HG03342 (cell line): ENCODE measurements around the gene PTEN.

Experiments used
- ATAC-seq: cut with Tn5 transposase; IDR thresholded peaks from one replicate; pipeline ENCODE4 v1.9.1; 2021; ENCODE audit warnings: mild to moderate bottlenecking, moderate library complexity; ENCODE audit not compliant: unreplicated experiment

Gene PTEN

GRCh38 chr10:87915989-87916388 is 52.6 kb downstream of the PTEN start:
- ATAC-seq, result no peak

GRCh38 chr10:87916515-87916914 is 53.1 kb downstream of the PTEN start:
- ATAC-seq, result no peak

GRCh38 chr10:87918254-87918859 is 54.9 kb downstream of the PTEN start:
- ATAC-seq, result no peak

- ATAC-seq, result no peak
Measured at GRCh38 chr10:87920538-87920937, 57.1 kb downstream of the PTEN start.

GRCh38 chr10:87921931-87922688 is 58.7 kb downstream of the PTEN start:
- no peak for ATAC-seq

GRCh38 chr10:87923233-87923632 is 59.8 kb downstream of the PTEN start:
- no peak for ATAC-seq

GRCh38 chr10:87925570-87925969 is 62.1 kb downstream of the PTEN start:
- ATAC-seq, result no peak

GRCh38 chr10:87927091-87927490 is 63.7 kb downstream of the PTEN start:
- ATAC-seq, result no peak

GRCh38 chr10:87928996-87929395 is 65.6 kb downstream of the PTEN start:
- no peak for ATAC-seq

GRCh38 chr10:87930141-87930540 is 66.7 kb downstream of the PTEN start:
- ATAC-seq, result no peak

GRCh38 chr10:87930934-87931835 is 67.8 kb downstream of the PTEN start:
- ATAC-seq, result no peak

GRCh38 chr10:87931836-87932230 is 68.4 kb downstream of the PTEN start:
- ATAC-seq, result no peak

- ATAC-seq, result no peak
Measured at GRCh38 chr10:87935290-87936141, 72.1 kb downstream of the PTEN start.

GRCh38 chr10:87940210-87940609 is 76.8 kb downstream of the PTEN start:
- ATAC-seq, result no peak

GRCh38 chr10:87942884-87943527 is 79.6 kb downstream of the PTEN start:
- ATAC-seq, result no peak

- ATAC-seq, result no peak
Measured at GRCh38 chr10:87945984-87946383, 82.6 kb downstream of the PTEN start.

GRCh38 chr10:87952612-87953011 is 89.2 kb downstream of the PTEN start:
- ATAC-seq, result no peak

- no peak for ATAC-seq
Measured at GRCh38 chr10:87956055-87956454, 92.6 kb downstream of the PTEN start.

GRCh38 chr10:87957702-87958101 is 94.3 kb downstream of the PTEN start:
- ATAC-seq, result no peak

GRCh38 chr10:87960230-87960629 is 96.8 kb downstream of the PTEN start:
- no peak for ATAC-seq
